ENCODE measurements around the gene ACKR1. TPM values are rescaled to one million over a fixed set of nuclear protein-coding genes. Genes with fewer than 3 reads are reported as not detected.

The ACKR1 gene
- total and polyA plus RNA-seq, 2 donors from 2014 or later, result 3.4 to 142 TPM

GRCh38 chr1:159177272-159177907, 27.3 kb upstream of the ACKR1 start:
- no peak for TF ChIP-seq CTCF (IDR thresholded peaks at IDR 0.05; ENCODE audit: borderline replicate concordance, extremely low read depth, insufficient read depth)
- peak in 4 of 5 donors; percentile 81 to 95 (median 92) for DNase-seq
- intact Hi-C loops (cut with DNase I), result no loop called here
- H3K4me3 ChIP-seq (ENCODE audit: low read length in 3 of 3), result no peak overlapping the region
- no peak for FAIRE-seq
- no peak overlapping the region for H3K27ac ChIP-seq (ENCODE audit: low read depth in 2 of 2, low read length in 2 of 2)
- no peaks in the 10 kb centered on the region for H3K36me3 ChIP-seq (ENCODE audit: control insufficient read depth in 2 of 3, insufficient read depth in 3 of 3, low read length in 3 of 3)
- peaks cover 2% of the 10 kb centered on the region for H3K27me3 ChIP-seq (ENCODE audit: control insufficient read depth, insufficient read depth, low read length)
- no peak overlapping the region for H3K9ac ChIP-seq (ENCODE audit: low read length in 3 of 3)
- H3K4me1 ChIP-seq (ENCODE audit: control insufficient read depth in 2 of 3, insufficient read depth in 2 of 3, low read depth in 1 of 3, low read length in 3 of 3), result no peaks in the 10 kb centered on the region
- no peaks in the 10 kb centered on the region for H3K9me3 ChIP-seq (ENCODE audit: control insufficient read depth in 2 of 3, insufficient read depth in 1 of 3, low read length in 3 of 3)

GRCh38 chr1:159179906-159180305, 24.8 kb upstream of the ACKR1 start:
- H3K36me3 ChIP-seq (ENCODE audit: control insufficient read depth in 2 of 3, insufficient read depth in 3 of 3, low read length in 3 of 3), result no peaks in the 10 kb centered on the region
- no peak overlapping the region for H3K27ac ChIP-seq (ENCODE audit: low read depth in 2 of 2, low read length in 2 of 2)
- no peak for FAIRE-seq
- DNase-seq, result no peak
- intact Hi-C loops (cut with DNase I), result no loop called here
- no peaks in the 10 kb centered on the region for H3K27me3 ChIP-seq (ENCODE audit: control insufficient read depth, insufficient read depth, low read length)
- no peak overlapping the region for H3K9ac ChIP-seq (ENCODE audit: low read length in 3 of 3)
- no peak overlapping the region for H3K4me3 ChIP-seq (ENCODE audit: low read length in 3 of 3)
- no peaks in the 10 kb centered on the region for H3K4me1 ChIP-seq (ENCODE audit: control insufficient read depth in 2 of 3, insufficient read depth in 2 of 3, low read depth in 1 of 3, low read length in 3 of 3)
- H3K9me3 ChIP-seq (ENCODE audit: control insufficient read depth in 2 of 3, insufficient read depth in 1 of 3, low read length in 3 of 3), result no peaks in the 10 kb centered on the region
- TF ChIP-seq CTCF (IDR thresholded peaks at IDR 0.05; ENCODE audit: borderline replicate concordance, extremely low read depth, insufficient read depth), result no peak

GRCh38 chr1:159180516-159180915, 24.2 kb upstream of the ACKR1 start:
- no peak for FAIRE-seq

More at GRCh38 chr1:159180516-159180915, 24.2 kb upstream of the ACKR1 start:
- H3K36me3 ChIP-seq (ENCODE audit: control insufficient read depth in 2 of 3, insufficient read depth in 3 of 3, low read length in 3 of 3), result no peaks in the 10 kb centered on the region
- no peaks in the 10 kb centered on the region for H3K9me3 ChIP-seq (ENCODE audit: control insufficient read depth in 2 of 3, insufficient read depth in 1 of 3, low read length in 3 of 3)
- no peak for TF ChIP-seq CTCF (IDR thresholded peaks at IDR 0.05; ENCODE audit: borderline replicate concordance, extremely low read depth, insufficient read depth)
- H3K9ac ChIP-seq (ENCODE audit: low read length in 3 of 3), result no peak overlapping the region
- H3K27me3 ChIP-seq (ENCODE audit: control insufficient read depth, insufficient read depth, low read length), result no peaks in the 10 kb centered on the region
- no peaks in the 10 kb centered on the region for H3K4me1 ChIP-seq (ENCODE audit: control insufficient read depth in 2 of 3, insufficient read depth in 2 of 3, low read depth in 1 of 3, low read length in 3 of 3)
- DNase-seq, result no peak
- intact Hi-C loops (cut with DNase I), result no loop called here
- H3K4me3 ChIP-seq (ENCODE audit: low read length in 3 of 3), result no peak overlapping the region
- H3K27ac ChIP-seq (ENCODE audit: low read depth in 2 of 2, low read length in 2 of 2), result no peak overlapping the region

Measured in kidney (tissue), 14 donors.